ENCODE measurements around the gene CHRNA10.

GRCh38 chr11:3641191-3641590, 30.0 kb downstream of the CHRNA10 start:
- TF ChIP-seq POLR2A (IDR thresholded peaks at IDR 0.05) = no peak
- no peak for TF ChIP-seq CTCF (IDR thresholded peaks at IDR 0.05)

Data from Peyer's patch (tissue), 4 donors.